NCI-H226 (cell line): ENCODE results near the gene CSTA.

ENCODE experiments used
- DNase-seq: peaks from one replicate; pipeline ENCODE4 v3.0.0-alpha.2; 2015

The CSTA gene, protein sequence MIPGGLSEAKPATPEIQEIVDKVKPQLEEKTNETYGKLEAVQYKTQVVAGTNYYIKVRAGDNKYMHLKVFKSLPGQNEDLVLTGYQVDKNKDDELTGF

DNA sequence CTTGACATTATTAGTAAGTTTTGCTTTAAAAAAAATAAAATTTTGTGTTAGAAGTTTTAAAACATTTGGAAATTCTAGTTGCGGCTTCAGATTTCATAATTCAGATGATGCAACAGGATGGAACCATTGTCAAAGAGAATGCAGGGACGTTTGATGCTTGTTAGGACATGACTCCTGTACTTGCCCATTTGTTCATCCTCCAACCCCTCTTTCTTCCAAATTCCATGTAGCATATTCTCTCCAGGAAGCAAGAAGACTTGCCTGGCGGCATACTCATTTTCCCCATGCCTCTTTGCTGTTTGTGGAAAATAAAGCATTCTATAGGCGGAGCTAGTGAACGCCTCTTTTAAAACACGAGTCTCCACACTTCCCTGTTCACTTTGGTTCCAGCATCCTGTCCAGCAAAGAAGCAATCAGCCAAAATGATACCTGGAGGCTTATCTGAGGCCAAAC, at the start of gene CSTA:
Gene CSTA (plus strand): TSS at position 378 of the 453 bp plus-strand sequence. CDS start 45 bp downstream, at position 423.
- DNase-seq, result no peak

DNA sequence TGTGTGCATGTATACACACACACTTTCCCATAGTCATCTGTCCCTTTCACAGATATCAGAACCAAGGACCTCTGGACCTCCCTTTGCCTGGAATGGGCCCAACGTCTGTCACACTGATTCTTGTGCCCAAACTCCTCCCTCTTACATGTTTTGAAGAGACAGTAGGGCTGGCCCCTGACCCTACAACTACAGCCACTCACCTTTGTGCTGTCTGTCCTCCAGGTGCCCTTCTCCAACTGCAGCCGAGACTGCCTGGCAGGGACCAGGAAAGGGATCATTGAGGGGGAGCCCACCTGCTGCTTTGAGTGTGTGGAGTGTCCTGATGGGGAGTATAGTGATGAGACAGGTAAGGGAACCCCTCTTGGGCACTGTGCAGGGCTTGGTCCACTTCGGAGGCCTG, 43.2 kb upstream of the CSTA start:
- no peak for DNase-seq

DNA sequence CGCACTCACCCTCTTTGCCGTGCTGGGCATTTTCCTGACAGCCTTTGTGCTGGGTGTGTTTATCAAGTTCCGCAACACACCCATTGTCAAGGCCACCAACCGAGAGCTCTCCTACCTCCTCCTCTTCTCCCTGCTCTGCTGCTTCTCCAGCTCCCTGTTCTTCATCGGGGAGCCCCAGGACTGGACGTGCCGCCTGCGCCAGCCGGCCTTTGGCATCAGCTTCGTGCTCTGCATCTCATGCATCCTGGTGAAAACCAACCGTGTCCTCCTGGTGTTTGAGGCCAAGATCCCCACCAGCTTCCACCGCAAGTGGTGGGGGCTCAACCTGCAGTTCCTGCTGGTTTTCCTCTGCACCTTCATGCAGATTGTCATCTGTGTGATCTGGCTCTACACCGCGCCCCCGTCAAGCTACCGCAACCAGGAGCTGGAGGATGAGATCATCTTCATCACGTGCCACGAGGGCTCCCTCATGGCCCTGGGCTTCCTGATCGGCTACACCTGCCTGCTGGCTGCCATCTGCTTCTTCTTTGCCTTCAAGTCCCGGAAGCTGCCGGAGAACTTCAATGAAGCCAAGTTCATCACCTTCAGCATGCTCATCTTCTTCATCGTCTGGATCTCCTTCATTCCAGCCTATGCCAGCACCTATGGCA, 41.1 kb upstream of the CSTA start:
- DNase-seq, result no peak

DNA sequence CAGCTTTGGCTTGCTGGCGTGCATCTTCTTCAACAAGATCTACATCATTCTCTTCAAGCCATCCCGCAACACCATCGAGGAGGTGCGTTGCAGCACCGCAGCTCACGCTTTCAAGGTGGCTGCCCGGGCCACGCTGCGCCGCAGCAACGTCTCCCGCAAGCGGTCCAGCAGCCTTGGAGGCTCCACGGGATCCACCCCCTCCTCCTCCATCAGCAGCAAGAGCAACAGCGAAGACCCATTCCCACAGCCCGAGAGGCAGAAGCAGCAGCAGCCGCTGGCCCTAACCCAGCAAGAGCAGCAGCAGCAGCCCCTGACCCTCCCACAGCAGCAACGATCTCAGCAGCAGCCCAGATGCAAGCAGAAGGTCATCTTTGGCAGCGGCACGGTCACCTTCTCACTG, 40.6 kb upstream of the CSTA start:
- DNase-seq, result no peak

DNA sequence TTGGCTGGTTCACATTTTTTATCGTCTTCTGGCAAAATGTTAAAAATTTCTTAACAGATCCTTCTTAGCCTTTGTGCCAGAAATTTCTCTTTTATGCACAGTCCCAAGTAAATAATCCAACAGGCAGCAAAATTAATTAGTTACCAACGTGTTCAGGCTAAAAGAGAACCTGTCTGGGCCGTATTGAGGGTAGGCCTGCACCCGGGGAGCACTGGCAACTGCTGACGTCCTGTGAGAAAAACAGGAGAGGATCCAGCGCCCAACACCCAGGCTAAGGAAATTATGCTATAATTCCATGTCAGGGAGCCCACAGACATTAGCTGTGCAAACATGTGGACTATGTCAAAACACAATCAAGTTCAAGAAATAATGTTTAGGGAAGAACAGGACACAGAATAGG, 30.7 kb upstream of the CSTA start:
- no peak for DNase-seq

DNA sequence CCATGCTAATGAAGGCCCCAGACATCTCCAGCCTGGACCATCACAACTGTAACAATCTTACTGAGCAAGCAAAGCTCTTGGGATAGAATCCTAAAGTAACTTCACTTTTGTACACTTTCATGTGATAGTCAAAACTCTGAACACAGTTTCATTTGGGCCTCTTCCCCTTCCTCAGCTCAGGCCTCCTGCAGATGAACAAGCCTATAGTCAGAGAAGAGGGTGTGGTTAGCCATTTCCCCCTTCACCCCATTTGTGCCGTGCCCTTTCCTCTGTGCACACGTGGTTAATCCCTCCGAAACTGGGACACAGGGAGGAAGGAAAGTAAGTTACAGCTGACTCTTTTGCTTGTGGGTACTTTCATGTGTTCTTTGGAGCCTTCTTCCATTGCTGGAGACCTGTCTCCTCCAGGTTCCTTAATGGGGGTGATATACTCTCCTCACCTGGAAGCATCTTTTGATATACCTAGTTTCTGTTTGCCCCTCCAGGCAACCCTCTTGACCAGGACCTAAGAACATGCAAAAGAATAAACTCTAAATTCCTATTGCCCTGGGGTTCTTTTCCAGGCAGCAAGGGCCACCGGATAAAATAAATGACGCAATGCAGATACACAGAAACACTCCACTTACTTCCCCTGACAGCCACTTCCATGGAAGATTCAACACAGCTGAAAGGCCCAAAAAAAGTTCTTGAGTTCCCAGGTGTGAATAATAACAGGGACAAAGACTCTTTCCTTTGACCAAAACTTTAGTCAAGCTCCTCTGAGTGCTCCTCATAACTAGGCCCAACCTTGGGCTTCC, 29.6 kb upstream of the CSTA start:
- no peak for DNase-seq

DNA sequence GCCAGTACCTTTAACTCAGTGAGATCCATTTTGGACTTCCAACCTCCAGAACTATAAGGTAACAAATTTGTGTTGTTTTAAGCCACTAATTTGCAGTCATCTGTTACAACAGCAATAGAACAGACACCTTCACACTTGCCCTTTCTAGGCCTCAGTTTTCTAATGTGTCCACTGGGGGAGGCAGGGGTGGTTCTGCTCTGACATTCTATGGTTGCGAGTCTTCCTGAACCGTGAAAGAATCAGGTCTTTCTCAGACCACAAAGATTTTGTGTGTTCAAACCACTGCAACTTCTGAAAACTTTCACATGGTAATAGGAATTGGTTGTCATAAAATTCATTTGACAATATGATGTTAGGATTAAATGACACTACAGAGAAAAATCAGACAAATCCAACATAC, 26.8 kb upstream of the CSTA start:
- DNase-seq, result no peak

DNA sequence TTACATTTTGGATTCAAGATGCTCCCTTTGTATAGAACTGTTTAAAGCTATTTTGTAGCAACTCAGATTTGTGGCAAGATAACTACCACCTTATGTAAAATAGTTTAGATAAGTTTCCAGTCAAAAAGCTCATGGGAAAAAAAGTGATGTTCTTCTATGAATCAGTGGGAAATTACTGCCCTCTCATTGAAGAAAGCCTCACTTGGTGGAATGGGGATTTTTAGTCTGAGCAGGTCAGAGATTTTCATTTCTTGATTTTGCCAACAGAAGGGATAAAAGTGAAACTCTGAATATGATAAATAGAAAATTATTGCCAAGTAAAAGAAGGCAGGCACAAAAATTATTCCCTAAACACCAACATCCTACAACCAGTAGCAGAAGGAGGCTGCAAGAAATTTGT, 25.8 kb upstream of the CSTA start:
- DNase-seq, result no peak

DNA sequence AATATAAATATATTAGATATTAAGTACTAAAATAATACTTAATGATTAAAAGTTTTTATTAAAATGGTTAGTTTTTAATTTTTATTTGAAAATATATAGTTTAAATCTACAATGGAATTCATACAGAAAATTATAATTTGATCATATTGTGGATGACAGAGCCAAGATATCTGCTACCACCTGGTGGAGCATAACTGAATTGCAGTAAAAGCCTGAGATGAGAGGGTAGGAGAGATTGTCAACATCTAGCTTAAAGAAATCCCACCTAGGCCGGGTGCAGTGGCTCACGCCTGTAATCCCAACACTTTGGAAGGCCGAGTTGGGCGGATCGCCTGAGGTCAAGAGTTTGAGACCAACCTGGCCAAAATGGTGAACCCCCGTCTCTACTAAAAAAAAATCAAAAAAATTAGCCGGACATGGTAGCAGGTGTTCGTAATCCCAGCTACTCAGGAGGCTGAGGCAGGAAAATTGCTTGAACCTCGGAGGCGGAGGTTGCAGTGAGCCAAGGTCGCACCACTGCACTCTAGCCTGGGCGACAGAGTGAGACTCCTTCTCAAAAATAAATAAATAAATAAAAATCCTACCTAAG, 25.1 kb upstream of the CSTA start:
- no peak for DNase-seq

DNA sequence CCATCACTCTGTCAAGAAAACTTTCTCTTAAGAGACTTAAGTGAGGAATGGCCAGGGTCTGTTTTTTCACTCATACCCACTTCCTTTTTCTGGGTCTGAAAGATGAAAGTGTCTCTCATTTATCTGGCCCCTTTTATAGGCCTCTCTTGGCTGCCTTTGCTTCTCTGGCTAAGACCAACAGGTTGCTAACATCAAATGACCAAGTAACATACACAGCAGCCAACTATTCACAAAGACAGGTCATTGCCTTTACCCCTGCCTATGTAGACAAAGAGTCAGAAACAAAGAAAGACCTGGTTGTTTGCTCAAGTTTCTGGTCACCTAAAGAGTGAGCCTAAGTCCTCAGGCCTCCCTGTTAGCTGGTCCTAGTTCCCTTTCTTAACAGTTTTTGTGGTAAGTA, 24.0 kb upstream of the CSTA start:
- DNase-seq, result no peak

DNA sequence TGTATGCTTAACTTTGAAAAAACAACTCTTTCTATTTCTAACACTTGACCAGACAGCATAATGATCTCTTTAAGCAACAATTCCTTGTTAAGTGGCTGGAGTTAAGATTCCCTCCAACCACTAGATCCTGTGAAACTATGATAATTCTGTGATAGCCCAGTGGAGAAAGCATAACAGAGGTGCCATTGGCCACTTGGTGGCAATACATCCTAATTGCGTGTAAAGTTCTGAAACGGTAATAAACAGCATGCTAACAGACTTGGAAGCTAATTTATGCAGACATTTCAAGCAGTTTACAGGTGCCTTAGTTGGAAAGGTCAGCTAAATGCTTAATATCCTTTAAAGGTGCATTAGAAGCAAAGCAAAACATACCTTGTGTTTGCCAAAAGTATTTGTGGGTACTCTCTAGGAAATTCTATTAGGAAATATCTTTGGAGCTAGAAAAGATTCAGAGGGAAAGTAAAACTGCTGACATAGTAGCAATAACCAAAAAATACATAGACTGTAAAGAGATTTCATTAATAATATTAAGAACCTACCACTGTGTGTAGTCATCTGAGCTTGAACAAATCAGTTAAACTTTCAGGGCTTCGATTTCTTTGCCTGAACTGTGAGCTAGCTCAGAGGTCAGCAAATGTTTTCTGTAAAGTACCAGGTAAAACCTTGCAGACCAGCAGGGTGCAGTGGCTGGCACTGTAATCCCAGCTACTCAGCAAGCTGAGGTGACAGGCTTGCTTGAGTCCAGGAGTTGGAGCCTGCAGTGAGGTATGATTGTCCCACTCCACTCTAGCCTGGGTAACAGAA, 19.0 kb upstream of the CSTA start:
- DNase-seq, result no peak

DNA sequence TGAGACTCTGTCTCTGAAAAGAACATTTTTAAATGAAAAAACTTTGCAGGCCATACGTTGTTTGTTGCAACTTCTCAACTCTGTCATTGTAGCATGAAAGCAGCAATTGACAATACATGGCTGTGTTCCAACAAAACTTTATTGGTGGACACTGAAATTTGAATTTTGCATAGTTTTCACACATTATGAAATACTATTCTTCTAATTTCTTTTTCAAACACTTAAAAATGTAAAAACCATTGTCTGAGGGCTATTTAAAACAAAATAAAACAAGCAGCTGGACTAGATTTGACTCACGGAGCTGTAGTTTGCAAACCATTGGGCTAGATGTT, 18.5 kb upstream of the CSTA start:
- DNase-seq, result no peak

DNA sequence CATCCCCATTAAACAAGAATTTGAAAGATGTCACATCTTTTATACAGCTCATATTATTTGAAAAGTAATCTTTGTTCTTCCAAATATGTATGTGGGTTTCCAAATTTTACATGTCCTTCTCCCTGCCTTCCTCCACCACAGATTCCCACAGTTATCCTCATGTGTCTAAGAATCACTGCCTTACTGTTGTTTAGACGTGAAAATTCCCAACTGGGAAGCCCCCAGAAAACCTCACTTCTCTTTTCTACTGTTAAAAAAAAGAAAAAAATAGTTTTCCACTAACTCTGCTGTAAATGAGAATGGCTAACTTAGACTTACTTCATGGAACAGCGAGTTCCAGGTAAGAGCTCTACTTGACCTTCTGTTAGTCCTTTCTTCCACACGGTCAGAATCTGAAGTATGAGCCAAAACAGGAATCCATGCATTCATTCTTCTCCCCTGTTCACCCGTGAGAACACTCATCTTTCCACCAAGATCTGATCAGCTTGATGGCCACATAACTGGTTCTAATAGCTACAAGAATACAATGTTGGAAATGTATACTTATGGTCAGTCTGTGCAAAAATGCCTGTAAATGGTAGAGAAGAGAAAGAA, 17.9 kb upstream of the CSTA start:
- DNase-seq, result no peak

DNA sequence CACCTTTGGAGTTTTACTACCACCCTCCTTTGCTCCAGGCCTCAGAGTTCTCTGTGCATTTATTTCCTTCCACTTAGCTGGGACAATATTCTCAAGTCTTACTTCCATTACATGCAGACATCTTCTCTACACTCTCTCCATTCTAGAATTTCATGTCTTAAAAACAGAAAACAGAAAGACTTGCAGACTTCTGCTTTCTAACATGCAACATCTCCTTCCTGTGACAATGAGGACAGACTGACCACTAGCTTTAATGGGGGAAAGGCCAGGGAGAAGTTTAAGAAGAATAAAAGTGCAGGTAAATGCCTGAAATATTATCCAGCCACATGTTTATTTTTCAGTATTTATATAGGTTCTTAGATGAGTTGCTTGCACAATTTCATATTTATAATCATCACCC, 17.1 kb upstream of the CSTA start:
- no peak for DNase-seq

DNA sequence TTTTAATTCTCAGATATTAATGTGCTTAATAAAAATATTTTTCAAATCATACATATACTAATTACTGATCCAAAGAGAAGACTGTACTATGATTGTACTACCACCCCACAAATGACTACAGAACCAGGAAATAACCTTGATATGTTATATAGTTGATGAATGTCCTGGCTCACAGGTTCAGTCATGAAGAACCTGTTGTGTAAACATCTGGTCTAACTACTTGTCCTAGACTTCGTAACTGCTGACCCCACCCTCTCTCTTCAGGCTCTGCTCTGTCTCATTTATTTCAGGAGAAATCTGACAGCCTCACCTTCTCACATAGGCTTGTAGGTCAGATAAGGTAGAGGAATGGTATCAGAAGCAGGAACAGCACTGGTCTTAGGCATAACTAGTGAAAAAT, 14.7 kb upstream of the CSTA start:
- DNase-seq, result no peak

DNA sequence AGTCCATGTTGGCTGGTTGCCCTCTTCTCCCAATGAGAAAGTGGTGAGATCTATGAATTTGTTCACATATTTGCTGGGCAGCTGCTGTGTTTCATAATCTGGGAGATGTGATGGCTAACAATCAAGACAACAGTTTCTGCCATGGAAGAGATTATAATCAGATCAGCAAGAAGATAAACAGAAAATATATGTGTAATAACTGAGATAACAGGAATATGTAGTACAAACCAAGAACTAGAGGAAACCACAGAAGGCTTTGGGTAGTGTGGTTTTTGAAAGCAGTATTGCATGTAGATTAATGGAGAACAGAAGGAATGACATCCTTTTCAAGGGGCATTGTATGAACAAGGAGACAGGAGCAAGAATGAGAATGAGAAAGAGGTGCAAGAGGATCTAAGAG, 12.2 kb upstream of the CSTA start:
- no peak for DNase-seq

DNA sequence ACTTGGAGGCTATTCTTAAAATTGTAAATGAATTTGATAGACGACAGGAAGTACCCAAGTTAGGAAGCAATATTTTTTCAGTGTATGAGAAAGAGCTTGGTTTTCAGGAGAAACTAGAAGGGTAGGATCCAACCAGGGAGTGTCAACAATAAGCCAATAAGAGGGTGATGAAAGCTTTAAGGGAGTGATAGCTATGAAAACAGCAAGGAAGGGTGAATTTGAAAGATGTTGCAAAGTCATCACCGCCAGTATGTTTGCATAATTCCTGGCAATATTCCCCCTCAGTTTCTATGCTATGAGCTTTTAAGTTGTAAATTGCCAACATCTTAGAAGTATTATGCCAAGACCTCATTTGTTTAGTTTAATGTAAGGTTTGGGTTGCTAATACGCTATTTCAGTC, 11.8 kb upstream of the CSTA start:
- DNase-seq, result no peak

DNA sequence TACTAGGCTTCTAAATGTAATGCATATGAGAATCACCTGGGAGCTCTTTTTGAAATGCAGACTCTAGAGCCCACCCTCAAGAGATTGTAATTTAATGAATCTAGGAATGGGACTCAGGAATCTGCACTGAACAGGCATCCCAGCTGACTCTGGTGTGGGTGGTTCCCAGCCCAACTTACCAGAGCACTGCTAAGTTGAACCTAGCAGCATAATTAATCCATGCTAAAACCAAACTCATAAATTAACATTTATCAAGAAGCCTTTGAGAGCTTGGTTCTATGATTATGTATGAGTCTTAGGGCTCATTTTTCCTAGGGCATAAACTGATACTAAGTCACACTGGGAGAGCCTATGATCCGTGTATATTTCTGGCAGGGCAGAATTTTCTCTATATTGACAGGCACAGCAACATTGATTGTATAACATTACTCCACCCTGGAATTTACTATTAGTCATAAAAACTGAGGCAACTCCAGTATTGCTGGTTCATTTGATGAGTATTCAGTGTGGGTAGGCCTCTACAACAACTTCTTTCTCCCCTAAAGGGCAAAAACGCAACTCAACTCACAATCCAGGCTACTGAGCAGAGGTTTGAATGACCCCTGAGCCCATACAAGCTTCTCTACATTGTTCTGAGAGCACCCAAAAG, 10.7 kb upstream of the CSTA start:
- no peak for DNase-seq

DNA sequence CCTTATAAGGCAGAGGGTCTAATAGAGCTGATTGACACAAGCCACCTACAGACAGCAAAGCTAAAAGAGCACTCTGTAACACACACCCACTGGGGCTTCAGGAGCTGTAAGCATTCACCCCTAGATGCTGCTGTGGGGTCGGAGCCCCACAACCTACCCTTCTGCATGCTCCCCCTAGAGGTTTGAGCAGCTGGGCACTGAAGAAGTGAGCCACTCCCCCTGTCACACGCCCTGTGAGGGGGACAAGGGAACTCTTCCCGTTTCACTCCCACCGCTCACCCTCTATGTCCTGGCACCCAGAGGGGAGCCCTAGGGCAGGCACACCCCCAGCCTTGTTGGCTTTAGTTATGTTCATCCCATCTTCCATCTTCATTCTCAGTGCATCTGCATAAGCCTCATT, 9.4 kb upstream of the CSTA start:
- DNase-seq, result no peak

DNA sequence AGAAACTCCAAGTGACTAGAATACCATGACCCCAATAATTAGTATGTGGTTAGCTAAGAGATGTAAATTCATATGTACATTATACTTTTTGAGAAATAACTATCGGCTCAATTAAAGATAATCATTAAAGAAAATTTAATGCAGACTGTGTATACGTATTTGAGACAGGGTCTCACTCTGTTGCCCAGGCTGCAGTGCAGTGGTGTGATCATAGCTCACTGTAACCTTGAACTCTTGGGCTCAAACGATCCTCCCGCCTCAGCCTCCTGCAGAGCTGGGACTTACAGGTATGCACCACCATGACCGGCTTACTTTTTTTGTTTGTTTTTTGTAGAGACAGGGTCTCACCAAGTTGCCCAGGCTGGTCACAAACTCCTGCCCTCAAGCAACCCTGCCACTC, 8.7 kb upstream of the CSTA start:
- DNase-seq, result no peak

DNA sequence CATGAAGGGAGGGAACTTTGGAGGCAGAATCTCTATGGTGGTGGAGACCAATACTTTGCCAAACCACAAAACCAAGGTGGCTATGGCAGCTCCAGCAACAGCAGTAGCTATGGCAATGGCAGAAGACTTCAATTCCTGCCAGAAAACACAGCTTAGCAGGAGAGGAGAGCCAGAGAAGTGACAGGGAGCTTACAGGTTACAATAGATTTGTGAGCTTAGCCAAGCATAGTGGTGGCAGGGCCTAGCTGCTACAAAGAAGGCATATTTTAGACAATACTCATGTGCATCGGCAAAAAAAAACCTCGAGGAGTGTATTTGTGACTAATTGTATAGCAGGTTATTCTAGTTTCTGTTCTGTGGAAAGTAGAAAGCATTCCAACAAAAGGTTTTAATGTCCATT, 6.4 kb upstream of the CSTA start:
- no peak for DNase-seq
